ENCODE measurements around the gene RHBDD1. TPM values are rescaled to one million over a fixed set of nuclear protein-coding genes. Genes with fewer than 3 reads are reported as not detected.

The RHBDD1 gene
- total and polyA plus RNA-seq, 2 experiments from 2014 or later, result 20.1 to 20.9 TPM

- H4K20me1 ChIP-seq (ENCODE audit: insufficient read depth, poor library complexity, severe bottlenecking), result no peaks in the 10 kb centered on the region
- H2AFZ ChIP-seq, result no peak overlapping the region
- TF ChIP-seq EZH2phosphoT487 (IDR thresholded peaks at IDR 0.05; ENCODE audit: low read depth, severe bottlenecking, unreplicated experiment) (no peak), EZH2 (IDR thresholded peaks at IDR 0.05; ENCODE audit: borderline replicate concordance) (no peak), CTCF (IDR thresholded peaks at IDR 0.05; ENCODE audit: poor library complexity) (no peak)
- 82% methylated on average over 3 of the region's 3 CpGs for WGBS (ENCODE audit: low lambda C conversion rate, missing lambda C conversion rate)
- no peak for DNase-seq (ENCODE audit: low spot score)
- no peak overlapping the region for H3K4me3 ChIP-seq
- H3K9me2 ChIP-seq (replicated peaks; ENCODE audit: insufficient read depth), result no peaks in the 10 kb centered on the region
- no peaks in the 10 kb centered on the region for H3K9me3 ChIP-seq (ENCODE audit: low read depth)
- H3K27ac ChIP-seq, result no peak overlapping the region
- no peak overlapping the region for H3K4me2 ChIP-seq
- H3K36me3 ChIP-seq (replicated peaks; ENCODE audit: insufficient read depth, low read depth), result no peaks in the 10 kb centered on the region
- H3K4me1 ChIP-seq (ENCODE audit: insufficient read depth), result peaks cover 5% of the 10 kb centered on the region
- no peaks in the 10 kb centered on the region for H3K27me3 ChIP-seq
- H3K79me2 ChIP-seq, result no peaks in the 10 kb centered on the region
Observed at GRCh38 chr2:226892729-226893128, 56.9 kb downstream of the RHBDD1 start.

GRCh38 chr2:226893216-226893615 is 57.4 kb downstream of the RHBDD1 start:
- no peak for DNase-seq (ENCODE audit: low spot score)
- Histone ChIP-seq H3K9me2 (replicated peaks; ENCODE audit: insufficient read depth) (no peaks in the 10 kb centered on the region), H3K27ac (no peak overlapping the region), H3K79me2 (no peaks in the 10 kb centered on the region), H3K4me3 (no peak overlapping the region), H3K4me1 (ENCODE audit: insufficient read depth) (peaks cover 5% of the 10 kb centered on the region), H3K36me3 (replicated peaks; ENCODE audit: insufficient read depth, low read depth) (no peaks in the 10 kb centered on the region), H3K27me3 (no peaks in the 10 kb centered on the region), H2AFZ (no peak overlapping the region), H4K20me1 (ENCODE audit: insufficient read depth, poor library complexity, severe bottlenecking) (no peaks in the 10 kb centered on the region), H3K9me3 (ENCODE audit: low read depth) (no peaks in the 10 kb centered on the region), H3K4me2 (no peak overlapping the region)
- WGBS (ENCODE audit: low lambda C conversion rate, missing lambda C conversion rate), result 80% methylated on average over 4 of the region's 4 CpGs
- no peak for TF ChIP-seq CTCF (IDR thresholded peaks at IDR 0.05; ENCODE audit: poor library complexity)
- TF ChIP-seq EZH2 (IDR thresholded peaks at IDR 0.05; ENCODE audit: borderline replicate concordance), result no peak
- no peak for TF ChIP-seq EZH2phosphoT487 (IDR thresholded peaks at IDR 0.05; ENCODE audit: low read depth, severe bottlenecking, unreplicated experiment)

GRCh38 chr2:226894752-226895151 is 58.9 kb downstream of the RHBDD1 start:
- Histone ChIP-seq H3K9me3 (ENCODE audit: low read depth) (no peaks in the 10 kb centered on the region), H3K4me1 (ENCODE audit: insufficient read depth) (peaks cover 5% of the 10 kb centered on the region), H3K79me2 (no peaks in the 10 kb centered on the region), H3K36me3 (replicated peaks; ENCODE audit: insufficient read depth, low read depth) (no peaks in the 10 kb centered on the region), H3K4me3 (no peak overlapping the region), H4K20me1 (ENCODE audit: insufficient read depth, poor library complexity, severe bottlenecking) (no peaks in the 10 kb centered on the region), H3K27me3 (no peaks in the 10 kb centered on the region), H2AFZ (no peak overlapping the region), H3K27ac (no peak overlapping the region), H3K9me2 (replicated peaks; ENCODE audit: insufficient read depth) (no peaks in the 10 kb centered on the region), H3K4me2 (no peak overlapping the region)
- 94% methylated on average over 3 of the region's 3 CpGs for WGBS (ENCODE audit: low lambda C conversion rate, missing lambda C conversion rate)
- no peak for TF ChIP-seq EZH2 (IDR thresholded peaks at IDR 0.05; ENCODE audit: borderline replicate concordance)
- no peak for TF ChIP-seq EZH2phosphoT487 (IDR thresholded peaks at IDR 0.05; ENCODE audit: low read depth, severe bottlenecking, unreplicated experiment)
- no peak for TF ChIP-seq CTCF (IDR thresholded peaks at IDR 0.05; ENCODE audit: poor library complexity)
- DNase-seq (ENCODE audit: low spot score), result no peak

GRCh38 chr2:226895579-226895978 is 59.7 kb downstream of the RHBDD1 start:
- no peaks in the 10 kb centered on the region for H3K79me2 ChIP-seq
- 95% methylated on average over 2 of the region's 2 CpGs for WGBS (ENCODE audit: low lambda C conversion rate, missing lambda C conversion rate)
- peaks cover 5% of the 10 kb centered on the region for H3K4me1 ChIP-seq (ENCODE audit: insufficient read depth)
- no peak overlapping the region for H3K27ac ChIP-seq
- H3K27me3 ChIP-seq, result no peaks in the 10 kb centered on the region
- no peak overlapping the region for H2AFZ ChIP-seq
- no peaks in the 10 kb centered on the region for H4K20me1 ChIP-seq (ENCODE audit: insufficient read depth, poor library complexity, severe bottlenecking)
- no peaks in the 10 kb centered on the region for H3K9me2 ChIP-seq (replicated peaks; ENCODE audit: insufficient read depth)
- H3K4me3 ChIP-seq, result no peak overlapping the region
- no peak overlapping the region for H3K4me2 ChIP-seq
- H3K36me3 ChIP-seq (replicated peaks; ENCODE audit: insufficient read depth, low read depth), result no peaks in the 10 kb centered on the region
- no peaks in the 10 kb centered on the region for H3K9me3 ChIP-seq (ENCODE audit: low read depth)
- DNase-seq (ENCODE audit: low spot score), result no peak
- no peak for TF ChIP-seq EZH2 (IDR thresholded peaks at IDR 0.05; ENCODE audit: borderline replicate concordance)
- no peak for TF ChIP-seq EZH2phosphoT487 (IDR thresholded peaks at IDR 0.05; ENCODE audit: low read depth, severe bottlenecking, unreplicated experiment)
- no peak for TF ChIP-seq CTCF (IDR thresholded peaks at IDR 0.05; ENCODE audit: poor library complexity)

All from hepatocyte (in vitro differentiated cells).